Stimulated activated CD4-positive, alpha-beta T cell treated with anti-CD3 and anti-CD28 coated beads, Interleukin-1b, Interleukin-23, amount 100 ng/mL, for 1 hour (primary cell): Measurements from ENCODE around the gene MRPL37.
"Not testable (repeated sequence)": the region's sequence is repeated elsewhere in the genome, so short reads cannot be mapped to it uniquely, and the experiment has no call there.

ENCODE experiments used
- DNase-seq, 2 donors: peaks; one replicate each; pipeline ENCODE4 v3.0.0-alpha.2; 2020; ENCODE audit warnings: low read depth in 2 of 2

The MRPL37 gene

DNA sequence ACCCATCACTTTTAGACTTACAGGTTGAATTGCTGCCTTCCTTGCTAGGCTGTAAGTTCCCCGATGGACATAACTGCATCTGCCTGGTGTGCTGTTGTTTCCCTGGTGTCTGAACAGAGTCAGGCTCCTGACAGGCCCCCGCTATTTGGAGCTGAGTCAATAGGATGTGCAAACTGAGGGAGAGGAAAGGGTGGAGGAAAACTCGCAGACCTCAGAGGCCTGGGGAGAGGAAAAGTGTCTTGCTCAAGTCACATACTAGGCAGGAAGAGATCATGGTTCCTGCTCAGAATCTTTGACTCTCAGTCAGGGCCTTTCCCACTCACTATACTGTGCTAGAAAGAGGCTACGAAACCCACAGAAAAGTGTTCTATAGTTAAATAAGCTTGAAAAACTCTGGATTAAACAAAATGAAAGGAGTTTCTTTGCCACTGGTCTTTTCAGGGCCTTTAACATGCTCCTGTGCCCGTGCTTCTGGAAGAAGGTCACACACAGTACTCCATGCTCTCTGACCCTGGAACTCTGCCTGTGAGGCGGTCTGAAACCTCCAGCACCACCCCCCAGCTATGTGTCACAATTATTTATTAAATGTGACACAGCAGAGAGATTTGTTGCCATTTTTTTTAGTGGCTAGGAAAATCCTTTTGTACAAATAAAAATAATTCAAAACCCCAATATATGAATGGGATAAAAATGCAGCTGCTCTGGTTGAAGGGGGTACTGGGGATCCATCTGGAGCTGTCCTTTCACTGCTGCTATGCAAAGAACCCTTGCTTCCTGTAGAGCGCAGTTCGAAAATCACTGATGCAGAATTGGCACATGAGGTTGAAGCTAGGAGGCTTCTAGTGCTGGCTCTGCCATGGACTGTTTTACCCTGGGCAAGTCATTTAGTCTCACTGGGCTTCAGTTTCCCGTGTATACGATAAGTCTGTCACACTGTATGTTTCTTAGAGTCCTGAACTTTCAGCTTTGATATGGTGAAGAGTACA lies 27.1 kb upstream of the MRPL37 start:
- no peak for DNase-seq

GRCh38 chr1:54173681-54174080 lies 26.3 kb upstream of the MRPL37 start:
- DNase-seq: no peak

- DNase-seq: no peak
Measured at GRCh38 chr1:54174106-54174505, 25.9 kb upstream of the MRPL37 start.

DNA sequence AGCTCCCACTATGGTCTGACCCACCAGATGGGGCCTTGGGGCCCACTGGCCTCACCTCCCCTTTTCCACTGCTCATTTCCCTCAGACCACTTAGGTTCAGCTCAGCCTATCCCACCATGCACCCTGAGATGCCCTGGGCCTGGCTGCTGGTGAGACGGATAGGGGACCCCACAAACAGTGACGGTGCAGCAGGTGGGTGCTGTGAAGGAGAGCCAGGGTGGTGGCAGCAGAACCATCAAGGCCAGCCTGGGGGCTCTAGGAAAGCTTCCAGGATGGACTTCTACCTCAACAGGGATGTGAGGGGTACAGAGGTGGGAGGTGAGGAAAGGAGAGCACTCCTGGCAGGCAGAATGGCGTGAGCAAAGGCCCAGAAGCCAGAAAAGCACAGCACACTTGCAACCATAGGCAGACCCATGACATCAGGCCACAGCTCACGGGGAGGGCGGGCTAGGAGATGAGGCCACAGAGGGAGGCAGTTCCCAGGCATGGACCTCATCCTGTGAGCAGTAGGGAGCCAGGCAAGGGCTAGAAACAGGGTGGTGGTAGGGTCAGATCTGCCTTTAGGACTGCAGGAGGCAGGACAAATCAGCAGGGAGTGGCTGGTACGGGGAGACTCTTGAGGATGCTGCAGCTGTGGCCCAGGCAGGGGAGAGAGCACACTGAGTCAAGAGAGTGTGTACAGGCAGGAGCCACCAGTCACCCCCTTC lies 23.2 kb upstream of the MRPL37 start:
- DNase-seq: no peak

- no peak for DNase-seq
Measured at GRCh38 chr1:54177726-54178125, 22.2 kb upstream of the MRPL37 start.

DNA sequence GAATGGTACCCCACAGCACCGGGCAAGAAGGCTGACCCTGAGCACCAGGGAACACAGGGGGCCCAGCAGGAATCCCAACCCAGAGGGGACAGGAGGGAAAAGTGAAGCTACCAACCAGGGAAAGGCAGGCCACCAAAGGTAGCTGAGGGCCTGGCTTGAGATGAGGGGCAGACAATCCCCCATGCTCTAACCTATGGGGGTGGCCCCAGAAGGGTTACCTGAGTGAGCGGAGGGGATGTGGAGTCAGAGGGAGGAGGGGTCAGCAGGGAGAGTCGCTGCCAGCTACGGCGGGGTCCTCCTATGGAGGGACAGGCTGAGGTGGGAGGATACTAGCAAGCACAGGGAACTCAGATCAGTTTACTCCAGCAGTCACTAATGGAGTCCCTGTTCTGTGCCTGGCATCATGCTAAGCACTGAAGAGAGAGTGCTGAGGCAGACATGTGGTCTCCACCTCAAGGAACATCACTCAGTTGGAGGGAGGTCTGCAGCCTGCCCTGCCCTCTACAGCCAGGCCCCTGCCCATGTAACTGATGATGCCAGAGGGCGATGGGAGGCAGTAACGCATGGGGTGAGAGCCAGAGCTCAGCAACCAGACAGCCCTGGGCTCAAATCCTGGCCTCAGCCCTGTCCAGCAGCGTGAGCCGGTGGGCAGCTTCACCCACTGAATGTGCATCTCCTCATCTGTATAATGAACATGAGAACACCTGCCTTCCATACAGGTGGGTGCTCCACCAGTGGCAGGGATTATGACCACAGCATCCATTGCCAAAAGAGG lies 21.5 kb upstream of the MRPL37 start:
- DNase-seq: no peak

- no peak for DNase-seq
Measured at GRCh38 chr1:54180701-54181360, 19.1 kb upstream of the MRPL37 start.

GRCh38 chr1:54186056-54186455 lies 13.9 kb upstream of the MRPL37 start:
- DNase-seq: no peak

GRCh38 chr1:54188291-54188690 lies 11.7 kb upstream of the MRPL37 start:
- DNase-seq: no peak

DNA sequence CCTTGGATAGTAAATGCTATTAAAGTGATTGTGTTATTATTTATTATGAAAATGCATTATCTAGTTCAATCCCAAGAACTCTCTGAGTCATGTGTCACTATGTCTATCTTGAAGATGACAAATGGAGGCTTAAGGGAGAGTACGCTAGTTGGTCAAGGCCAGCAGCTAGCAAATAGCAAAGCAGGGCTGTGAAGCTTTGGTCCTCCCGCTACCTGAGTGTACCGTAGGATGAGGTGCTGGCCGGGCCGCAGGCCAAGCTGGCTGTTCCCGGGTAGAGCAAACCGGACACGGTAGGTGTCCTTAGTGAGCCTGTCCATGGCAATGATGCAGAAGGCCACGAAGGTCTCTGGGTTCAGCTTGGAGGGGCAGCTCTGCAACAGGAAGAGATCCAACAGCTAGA lies 9.4 kb upstream of the MRPL37 start:
- no peak for DNase-seq

DNA sequence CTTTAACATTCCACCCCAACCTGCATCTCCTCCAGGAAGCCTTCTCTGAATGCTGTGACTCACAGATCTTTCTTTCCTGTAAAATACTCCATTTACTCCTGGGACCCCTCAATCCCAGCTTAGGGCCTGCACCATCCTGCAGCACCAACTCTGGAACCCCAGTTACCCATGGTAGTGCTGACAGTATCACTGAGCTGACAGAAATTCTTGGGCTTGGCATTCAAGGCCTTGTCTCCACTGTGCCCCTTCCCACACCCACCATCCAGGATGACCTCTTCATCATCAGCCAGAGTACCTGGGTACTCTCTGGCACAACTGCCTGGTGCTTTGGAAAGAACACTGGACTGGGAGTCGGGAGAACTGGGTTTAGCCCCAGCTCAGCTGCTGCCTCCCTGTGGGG lies 8.4 kb upstream of the MRPL37 start:
- DNase-seq: no peak

- DNase-seq: no peak
Measured at GRCh38 chr1:54193453-54193852, 6.5 kb upstream of the MRPL37 start.

GRCh38 chr1:54199151-54199764 lies 709 bp upstream of the MRPL37 start:
- no peak for DNase-seq

- no peak for DNase-seq
Measured at GRCh38 chr1:54200519-54200997, 591 bp downstream of the MRPL37 start.

- no peak for DNase-seq
Measured at GRCh38 chr1:54204199-54204598, 4.2 kb downstream of the MRPL37 start.

- no peak for DNase-seq
Measured at GRCh38 chr1:54207287-54207686, 7.3 kb downstream of the MRPL37 start.

DNA sequence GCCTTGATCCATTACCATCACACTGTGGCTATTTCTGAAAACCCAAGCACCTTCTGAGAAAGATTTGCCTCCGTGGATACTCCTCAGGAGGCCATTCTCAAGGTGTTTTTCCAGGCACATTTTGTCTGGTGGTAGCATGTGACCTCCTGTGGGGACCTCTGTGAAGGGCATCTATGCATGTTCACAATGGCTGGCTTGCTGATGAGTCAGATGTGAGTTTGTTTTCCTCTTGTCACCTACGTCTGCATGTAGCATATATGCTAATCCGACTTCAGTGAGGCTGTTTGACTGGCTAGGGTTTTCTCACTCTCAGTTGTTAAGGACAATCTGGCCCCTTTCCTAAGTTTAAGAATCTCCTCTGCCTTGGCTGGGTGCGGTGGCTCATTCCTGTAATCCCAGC lies 7.9 kb downstream of the MRPL37 start:
- DNase-seq: not testable (repeated sequence)

DNA sequence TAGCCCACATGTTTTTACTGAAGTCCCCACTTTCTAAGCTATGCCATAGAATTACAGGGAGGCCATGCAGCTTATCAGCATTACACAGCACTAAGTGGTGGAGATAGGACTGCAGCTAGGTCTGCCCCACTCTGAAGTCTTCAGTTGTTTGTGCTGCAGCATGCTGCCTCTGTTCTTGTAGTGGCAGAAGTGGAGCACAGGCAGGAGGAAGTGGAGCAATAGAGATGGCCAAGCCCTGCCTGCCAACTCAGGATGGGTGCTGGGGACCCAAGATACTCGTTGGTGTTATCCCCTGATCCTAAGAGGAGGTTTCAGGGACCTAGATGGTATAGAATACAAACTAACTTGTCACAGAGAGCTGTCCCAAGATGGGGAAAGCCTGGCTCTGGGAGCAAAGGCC lies 12.9 kb downstream of the MRPL37 start:
- DNase-seq: no peak

DNA sequence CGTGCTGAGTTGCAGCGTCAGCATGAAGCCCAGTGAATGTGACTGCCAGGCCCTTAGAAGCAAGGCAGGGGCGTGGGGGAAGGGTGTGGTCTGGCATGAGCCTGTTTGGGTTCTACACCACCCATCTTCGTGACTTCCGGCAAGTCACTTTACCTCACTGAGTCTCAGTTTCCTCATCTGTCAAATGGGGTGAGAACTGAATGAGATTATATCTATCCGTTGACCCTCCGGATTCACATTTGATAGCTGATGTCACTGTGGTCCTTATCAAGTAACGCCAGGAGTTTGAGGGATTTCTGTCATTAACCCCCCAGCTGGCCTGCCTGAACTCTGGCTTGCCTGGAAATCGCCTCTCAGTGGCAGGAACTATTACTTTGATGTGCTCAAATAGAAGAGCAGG lies 15.6 kb downstream of the MRPL37 start:
- no peak for DNase-seq

DNA sequence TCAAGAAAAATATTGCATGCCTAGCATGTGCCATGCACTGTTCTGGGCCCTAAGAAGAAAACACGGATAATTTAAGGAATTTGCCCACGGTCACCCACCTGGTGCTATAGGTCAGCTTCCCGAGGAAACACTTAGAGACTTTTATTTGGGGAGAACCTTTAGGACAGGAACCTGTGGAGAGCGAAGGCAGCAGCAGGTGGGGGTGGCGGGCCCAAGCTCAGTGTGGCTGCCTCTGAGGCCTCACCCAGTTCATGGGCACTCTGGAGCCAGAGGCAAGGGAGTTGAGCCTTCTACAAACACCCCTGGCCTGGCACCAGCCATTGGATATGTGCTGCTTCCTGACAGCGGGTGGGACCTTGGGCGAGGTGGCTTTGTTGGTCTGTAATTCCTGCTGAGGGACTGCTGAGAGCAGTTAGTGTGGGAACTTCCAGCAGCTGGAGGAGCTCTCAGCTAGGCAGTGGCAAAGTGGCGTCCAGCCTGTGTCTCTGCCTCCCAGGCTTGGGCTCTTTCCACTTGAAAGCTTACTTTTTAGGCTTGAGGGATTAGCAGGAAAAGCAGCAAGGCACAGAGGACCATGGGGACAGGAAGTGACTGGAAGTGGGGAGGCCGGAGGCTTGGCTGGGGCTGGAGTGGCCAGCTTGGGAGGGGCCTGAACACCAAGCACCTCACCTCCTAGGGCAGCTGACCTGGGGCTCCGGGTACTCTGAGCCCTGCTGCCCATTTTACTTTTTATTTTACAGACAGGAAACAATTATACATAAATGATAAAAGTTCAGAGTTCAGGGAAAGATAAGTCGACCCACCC lies 19.1 kb downstream of the MRPL37 start:
- no peak for DNase-seq
